DND-41 (cell line): ENCODE results near the gene ANO2.

ENCODE experiments used
- ATAC-seq: fragments of 200-7000 bp; cut with Tn5 transposase; 3 replicates; pipeline ENCODE4 v1.9.1; 2021; ENCODE audit warnings: low read depth; ENCODE audit not compliant: insufficient read depth
- DNase-seq: peaks from one replicate; pipeline ENCODE4 v3.0.0-alpha.2; 2020
- H2AFZ ChIP-seq: 2 replicates; pipeline ENCODE4 v1.6.0; 2012; ENCODE audit warnings: low read depth, low read length
- H3K27ac ChIP-seq: 2 replicates; pipeline ENCODE4 v1.5.1; 2012; ENCODE audit warnings: low read length, inconsistent platforms
- H3K27me3 ChIP-seq: fragments of 200-600 bp; sonication (generic); 2 replicates; pipeline ENCODE4 v1.6.0; 2012; ENCODE audit warnings: low read length, mild to moderate bottlenecking, inconsistent platforms; ENCODE audit not compliant: insufficient read depth, poor library complexity
- H3K36me3 ChIP-seq: 2 replicates; pipeline ENCODE4 v1.5.1; 2012; ENCODE audit warnings: low read length, inconsistent platforms; ENCODE audit not compliant: insufficient read depth
- H3K4me1 ChIP-seq: 2 replicates; pipeline ENCODE4 v1.5.1; 2012; ENCODE audit warnings: mild to moderate bottlenecking, low read length; ENCODE audit not compliant: insufficient read depth
- H3K4me2 ChIP-seq: 2 replicates; pipeline ENCODE4 v1.6.0; 2012; ENCODE audit warnings: mild to moderate bottlenecking, moderate library complexity, low read length, inconsistent platforms; ENCODE audit not compliant: insufficient read depth
- H3K4me3 ChIP-seq, 2 experiments: fragments of 200-600 bp in 1 of 2; shearing (Covaris generic) in 1 of 2; 2 replicates each; pipeline ENCODE4 v1.5.1; 2012 to 2016; ENCODE audit warnings: inconsistent platforms in 2 of 2, low read length in 2 of 2, mild to moderate bottlenecking in 2 of 2, low read depth in 1 of 2, moderate library complexity in 1 of 2
- H3K79me2 ChIP-seq: 2 replicates; pipeline ENCODE4 v1.6.0; 2012; ENCODE audit warnings: low read length, inconsistent platforms; ENCODE audit not compliant: insufficient read depth
- H3K9ac ChIP-seq: 2 replicates; pipeline ENCODE4 v1.6.0; 2012; ENCODE audit warnings: low read depth, mild to moderate bottlenecking, inconsistent platforms, low read length, moderate library complexity
- H3K9me3 ChIP-seq: 2 replicates; pipeline ENCODE4 v1.5.1; 2012; ENCODE audit warnings: low read length, moderate library complexity, mild to moderate bottlenecking, inconsistent platforms; ENCODE audit not compliant: insufficient read depth, severe bottlenecking
- H4K20me1 ChIP-seq: 2 replicates; pipeline ENCODE4 v1.6.0; 2012; ENCODE audit warnings: low read length; ENCODE audit not compliant: insufficient read depth
- CTCF ChIP-seq: IDR thresholded peaks from 2 replicates; pipeline ENCODE4 v1.5.1; 2012; ENCODE audit warnings: borderline replicate concordance, low read length, moderate library complexity, mild to moderate bottlenecking; ENCODE audit not compliant: poor library complexity, severe bottlenecking; ENCODE audit errors: extremely low read depth
- EZH2 ChIP-seq: IDR thresholded peaks from 3 replicates; pipeline ENCODE4 v1.6.1; 2012; ENCODE audit warnings: borderline replicate concordance, low read depth, mild to moderate bottlenecking, moderate library complexity, low read length, inconsistent platforms; ENCODE audit not compliant: severe bottlenecking

The ANO2 gene

DNA sequence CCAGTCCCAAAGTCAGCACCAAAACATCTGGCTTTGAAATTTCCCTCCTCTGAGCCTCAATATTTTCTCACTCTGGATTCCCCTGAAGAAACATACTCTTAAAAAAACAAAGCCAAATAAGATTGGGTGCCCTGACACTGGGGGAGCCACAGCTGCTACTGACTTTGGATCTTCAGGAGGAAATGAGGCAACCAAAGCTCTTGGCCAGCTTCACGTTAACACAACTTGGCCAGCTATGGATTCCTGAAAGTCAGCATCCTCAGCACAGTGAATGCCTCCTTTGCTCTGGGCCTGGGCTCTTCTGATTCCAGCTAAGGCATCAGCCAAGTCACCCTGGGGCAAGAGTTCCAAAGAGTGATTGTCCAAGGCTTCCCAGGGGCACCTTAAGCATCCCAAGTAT, 254.8 kb downstream of the ANO2 start:
- H3K27me3 ChIP-seq: no peaks in the 10 kb centered on the region
- no peaks in the 10 kb centered on the region for H3K36me3 ChIP-seq
- H3K9me3 ChIP-seq: no peaks in the 10 kb centered on the region
- no peaks in the 10 kb centered on the region for H3K4me1 ChIP-seq
- no peak overlapping the region for H3K27ac ChIP-seq
- no peaks in the 10 kb centered on the region for H4K20me1 ChIP-seq
- ATAC-seq (no peak), DNase-seq (no peak)
- H3K79me2 ChIP-seq: no peaks in the 10 kb centered on the region
- TF ChIP-seq EZH2: no peak
- no peak for TF ChIP-seq CTCF
- H3K9ac ChIP-seq: no peak overlapping the region
- no peak overlapping the region for H2AFZ ChIP-seq
- no peak overlapping the region for H3K4me2 ChIP-seq
- H3K4me3 ChIP-seq: no peak overlapping the region

DNA sequence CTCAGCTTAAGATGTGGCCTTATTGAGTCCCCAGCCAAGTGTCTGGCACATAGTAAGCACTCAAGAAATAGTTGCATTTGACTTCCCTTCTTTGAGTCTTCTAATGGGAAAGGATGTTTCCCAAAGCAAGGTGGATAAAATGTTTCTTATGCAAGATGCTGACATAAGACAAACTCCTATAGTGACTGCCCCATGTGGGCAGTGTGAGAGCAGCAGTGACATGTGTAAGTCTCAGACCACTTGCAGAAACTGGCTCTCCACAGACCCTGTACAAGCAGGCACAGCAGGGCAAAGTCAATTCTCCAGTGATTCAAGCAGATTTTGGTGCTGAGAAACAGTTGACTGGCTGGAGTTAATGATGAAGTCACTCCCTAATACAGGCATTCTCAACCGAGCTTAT, 255.3 kb downstream of the ANO2 start:
- H3K4me3 ChIP-seq: no peak overlapping the region
- H3K36me3 ChIP-seq: no peaks in the 10 kb centered on the region
- H3K4me1 ChIP-seq: no peaks in the 10 kb centered on the region
- TF ChIP-seq CTCF: no peak
- no peak for TF ChIP-seq EZH2
- H3K79me2 ChIP-seq: no peaks in the 10 kb centered on the region
- H3K27me3 ChIP-seq: no peaks in the 10 kb centered on the region
- H3K9me3 ChIP-seq: no peaks in the 10 kb centered on the region
- no peak for ATAC-seq
- H3K4me2 ChIP-seq: no peak overlapping the region
- H4K20me1 ChIP-seq: no peaks in the 10 kb centered on the region
- no peak overlapping the region for H3K9ac ChIP-seq
- H2AFZ ChIP-seq: no peak overlapping the region
- H3K27ac ChIP-seq: no peak overlapping the region
- DNase-seq: no peak

GRCh38 chr12:5688226-5688625, 256.8 kb downstream of the ANO2 start:
- Histone ChIP-seq H3K4me3 (no peak overlapping the region), H3K27me3 (peaks cover 2% of the 10 kb centered on the region), H3K79me2 (no peaks in the 10 kb centered on the region), H3K9me3 (no peaks in the 10 kb centered on the region), H3K27ac (no peak overlapping the region), H3K9ac (no peak overlapping the region), H4K20me1 (no peaks in the 10 kb centered on the region), H3K4me1 (no peaks in the 10 kb centered on the region), H3K36me3 (no peaks in the 10 kb centered on the region), H3K4me2 (no peak overlapping the region), H2AFZ (no peak overlapping the region)
- ATAC-seq (no peak), DNase-seq (no peak)
- TF ChIP-seq EZH2 (no peak), CTCF (no peak)

GRCh38 chr12:5685935-5686334, 259.1 kb downstream of the ANO2 start:
- Histone ChIP-seq H3K27ac (no peak overlapping the region), H3K4me1 (no peaks in the 10 kb centered on the region), H3K9me3 (no peaks in the 10 kb centered on the region), H3K36me3 (no peaks in the 10 kb centered on the region), H4K20me1 (no peaks in the 10 kb centered on the region), H2AFZ (no peak overlapping the region), H3K9ac (no peak overlapping the region), H3K4me3 (no peak overlapping the region), H3K4me2 (no peak overlapping the region), H3K27me3 (peaks cover 6% of the 10 kb centered on the region), H3K79me2 (no peaks in the 10 kb centered on the region)
- ATAC-seq (no peak), DNase-seq (no peak)
- no peak for TF ChIP-seq CTCF
- no peak for TF ChIP-seq EZH2
